Cerebellar nuclear complex (tissue), 1 donor: ENCODE measurements around the gene KIF3C.
"Not testable (repeated sequence)": the region's sequence is repeated elsewhere in the genome, so short reads cannot be mapped to it uniquely, and the experiment has no call there.

Experiments used
- DNase-seq, 2 experiments: peaks; one replicate each; lab custom pipeline; 2025; lab: John Stamatoyannopoulos, UW

KIF3C gene

DNA sequence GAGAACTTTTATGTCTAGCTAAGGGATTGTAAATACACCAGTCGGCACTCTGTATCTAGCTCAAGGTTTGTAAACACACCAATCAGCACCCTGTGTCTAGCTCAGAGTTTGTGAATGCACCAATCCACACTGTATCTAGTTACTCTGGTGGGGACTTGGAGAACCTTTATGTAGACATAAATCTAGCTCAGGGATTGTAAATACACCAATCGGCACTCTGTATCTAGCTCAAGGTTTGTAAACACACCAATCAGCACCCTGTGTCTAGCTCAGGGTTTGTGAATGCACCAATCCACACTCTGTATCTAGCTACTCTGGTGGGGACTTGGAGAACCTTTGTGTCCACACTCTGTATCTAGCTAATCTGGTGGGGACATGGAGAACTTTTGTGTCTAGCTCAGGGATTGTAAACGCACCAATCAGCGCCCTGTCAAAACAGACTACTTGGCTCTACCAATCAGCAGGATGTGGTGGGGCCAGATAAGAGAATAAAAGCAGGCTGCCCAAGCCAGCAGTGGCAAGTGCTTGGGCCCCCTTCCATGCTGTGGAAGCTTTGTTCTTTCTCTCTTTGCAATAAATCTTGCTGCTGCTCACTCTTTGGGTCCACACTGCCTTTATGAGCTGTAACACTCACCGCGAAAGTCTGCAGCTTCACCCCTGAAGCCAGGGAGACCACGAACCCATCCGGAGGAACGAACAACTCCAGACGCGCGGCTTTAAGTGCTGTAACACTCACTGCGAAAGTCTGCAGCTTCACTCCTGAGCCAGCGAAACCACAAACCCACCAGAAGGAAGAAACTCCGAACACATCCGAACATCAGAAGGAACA is 66.1 kb downstream of the KIF3C start:
- not testable (repeated sequence) for DNase-seq

DNA sequence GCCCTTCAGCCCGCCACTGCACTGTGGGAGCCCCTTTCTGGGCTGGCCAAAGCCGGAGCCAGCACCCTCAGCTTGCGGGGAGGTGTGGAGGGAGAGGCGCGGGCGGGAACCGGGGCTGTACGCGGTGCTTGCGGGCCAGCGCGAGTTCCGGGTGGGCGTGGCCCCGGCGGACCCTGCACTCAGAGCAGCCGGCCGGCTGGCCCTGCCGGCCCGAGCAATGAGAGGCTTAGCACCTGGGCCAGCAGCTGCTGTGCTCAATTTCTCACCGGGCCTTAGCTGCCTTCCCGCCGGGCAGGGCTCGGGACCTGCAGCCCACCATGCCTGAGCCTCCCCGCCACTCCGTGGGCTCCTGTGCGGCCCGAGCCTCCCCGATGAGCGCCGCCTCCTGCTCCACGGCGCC is 66.9 kb downstream of the KIF3C start:
- not testable (repeated sequence) for DNase-seq

DNA sequence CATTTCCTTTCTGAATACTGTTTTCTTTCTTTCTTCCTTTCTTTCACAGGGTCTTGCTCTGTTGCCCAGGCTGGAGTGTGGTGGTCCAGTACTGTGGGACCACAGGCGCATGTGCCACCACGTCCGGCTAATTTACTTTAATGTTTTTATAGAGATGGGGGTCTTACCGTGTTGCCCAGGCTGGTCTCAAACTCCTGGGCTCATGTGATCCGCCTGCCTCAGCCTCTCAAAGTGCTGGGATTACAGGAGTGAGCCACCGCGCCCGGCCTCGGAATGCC is 68.7 kb downstream of the KIF3C start:
- not testable (repeated sequence) for DNase-seq

DNA sequence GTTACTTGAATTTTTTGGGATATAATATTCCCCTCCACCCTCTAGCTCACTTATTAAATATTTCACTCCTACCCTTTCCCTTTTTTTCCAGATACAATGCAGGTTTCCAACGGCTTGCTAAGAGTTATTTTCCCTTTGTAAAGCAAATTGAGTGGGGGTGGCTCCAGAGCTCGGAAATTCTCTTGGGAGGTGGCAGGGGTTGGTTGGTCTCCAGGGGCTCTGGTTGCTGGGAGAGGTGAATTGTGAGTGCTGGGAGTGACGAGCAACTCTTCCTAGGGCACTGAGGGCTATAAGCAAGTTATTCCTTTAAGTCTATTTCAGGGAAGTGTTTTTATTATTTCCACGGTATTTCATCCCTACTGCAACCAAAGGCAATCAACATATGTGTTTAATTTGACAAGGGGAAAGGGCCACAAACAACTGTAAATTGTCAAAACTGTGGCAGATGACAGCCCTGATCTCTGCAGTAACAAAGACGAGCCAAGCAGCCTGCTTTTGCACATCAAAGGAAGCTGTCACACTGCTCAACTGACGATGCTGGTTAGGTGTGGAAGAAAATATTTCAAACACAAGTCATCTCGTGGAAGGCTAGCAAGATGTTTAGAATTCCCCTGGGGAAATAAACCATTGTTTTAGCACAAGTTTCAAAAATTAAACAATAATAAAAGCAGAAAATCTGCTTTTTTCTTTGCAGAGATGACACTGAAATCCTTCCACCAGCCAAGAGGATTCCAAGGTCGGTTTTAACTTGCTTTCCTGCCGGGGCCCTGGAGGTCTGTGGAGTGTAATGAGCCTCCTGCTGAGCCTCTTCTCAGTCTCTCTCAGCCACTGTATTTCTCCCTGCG is 69.2 kb downstream of the KIF3C start:
- DNase-seq = no peak

DNA sequence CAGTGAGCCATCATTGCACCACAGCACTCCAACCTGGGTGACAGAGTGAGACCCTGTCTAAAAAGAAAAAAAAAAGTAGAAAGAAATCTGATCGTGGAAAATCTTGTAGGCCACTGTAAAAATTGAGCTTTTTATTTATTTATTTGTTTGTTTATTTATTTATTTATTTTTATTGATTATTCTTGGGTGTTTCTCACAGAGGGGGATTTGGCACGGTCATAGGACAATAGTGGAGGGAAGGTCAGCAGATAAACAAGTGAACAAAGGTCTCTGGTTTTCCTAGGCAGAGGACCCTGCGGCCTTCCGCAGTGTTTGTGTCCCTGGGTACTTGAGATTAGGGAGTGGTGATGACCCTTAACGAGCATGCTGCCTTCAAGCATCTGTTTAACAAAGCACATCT is 72.7 kb downstream of the KIF3C start:
- DNase-seq = not testable (repeated sequence)

DNA sequence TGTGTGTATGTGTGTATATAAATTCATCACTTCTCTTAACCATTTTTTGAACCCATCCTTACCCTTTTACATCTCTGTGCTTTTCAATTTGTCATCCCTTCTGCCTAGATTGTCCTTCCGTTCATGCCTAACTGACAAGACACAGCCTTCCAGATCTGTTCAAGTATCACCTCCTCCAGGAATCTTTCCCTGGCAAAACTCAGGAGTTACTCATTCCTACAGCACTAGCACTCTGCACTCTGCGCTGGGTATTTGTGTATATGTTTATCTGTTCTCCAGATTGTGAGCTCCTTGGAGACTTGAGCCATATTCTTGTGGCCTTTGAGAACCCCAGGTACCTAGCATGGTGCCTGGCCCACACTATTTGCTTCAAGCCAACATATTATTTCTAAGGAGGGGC is 77.2 kb downstream of the KIF3C start:
- DNase-seq = no peak

DNA sequence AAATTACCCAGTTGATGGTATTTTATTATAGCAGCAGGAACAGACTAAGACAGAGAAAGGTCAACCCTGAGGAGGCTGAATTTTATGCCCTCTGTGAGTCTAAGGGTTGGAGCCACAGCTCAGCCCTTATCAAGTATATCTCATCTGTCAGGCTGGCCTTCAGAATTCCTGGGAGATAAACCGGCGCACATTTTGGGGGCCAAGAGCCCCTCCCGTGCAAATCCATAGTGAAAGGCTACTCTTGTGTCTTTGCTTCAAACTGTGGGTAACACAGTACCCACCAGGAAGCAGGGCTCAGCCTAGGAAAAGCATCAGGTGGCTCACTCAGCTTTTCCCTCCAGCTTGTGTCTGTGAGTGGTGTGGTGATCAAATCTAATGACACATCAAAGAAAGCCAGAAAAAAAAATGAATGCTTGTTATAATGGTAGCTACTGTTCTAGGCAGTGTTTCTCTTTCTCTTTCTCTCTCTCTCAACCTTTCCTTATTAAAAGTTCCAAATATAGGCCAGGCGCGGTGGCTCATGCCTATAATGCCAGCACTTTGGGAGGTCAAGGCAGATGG is 79.0 kb downstream of the KIF3C start:
- DNase-seq = no peak

DNA sequence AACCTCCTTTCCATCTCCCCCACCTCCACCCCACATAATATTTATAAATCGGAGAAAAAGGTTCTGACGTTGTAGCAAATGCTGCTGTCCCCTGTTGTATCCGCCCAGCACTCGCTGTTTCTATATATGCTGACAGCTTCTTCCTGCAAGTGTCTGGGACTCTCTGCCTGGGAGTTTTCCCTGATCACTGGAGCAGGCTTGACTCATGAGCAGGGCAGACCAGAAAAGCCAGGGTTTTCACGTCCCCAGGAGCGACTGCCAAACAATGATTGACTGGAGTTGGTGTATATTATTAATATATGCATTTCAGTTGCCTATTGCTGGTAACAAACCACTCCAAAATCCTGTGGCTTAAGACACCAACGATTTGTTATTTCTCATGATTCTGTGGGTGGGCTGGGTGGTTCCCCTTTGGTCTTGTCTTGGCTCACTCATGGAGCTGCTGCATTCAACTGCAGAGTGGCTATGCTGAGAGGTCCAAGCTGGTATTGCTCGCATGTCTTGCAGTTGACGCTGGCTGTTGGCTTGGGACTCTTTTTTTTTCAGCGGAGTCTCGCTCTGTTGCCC is 82.8 kb downstream of the KIF3C start:
- no peak for DNase-seq

DNA sequence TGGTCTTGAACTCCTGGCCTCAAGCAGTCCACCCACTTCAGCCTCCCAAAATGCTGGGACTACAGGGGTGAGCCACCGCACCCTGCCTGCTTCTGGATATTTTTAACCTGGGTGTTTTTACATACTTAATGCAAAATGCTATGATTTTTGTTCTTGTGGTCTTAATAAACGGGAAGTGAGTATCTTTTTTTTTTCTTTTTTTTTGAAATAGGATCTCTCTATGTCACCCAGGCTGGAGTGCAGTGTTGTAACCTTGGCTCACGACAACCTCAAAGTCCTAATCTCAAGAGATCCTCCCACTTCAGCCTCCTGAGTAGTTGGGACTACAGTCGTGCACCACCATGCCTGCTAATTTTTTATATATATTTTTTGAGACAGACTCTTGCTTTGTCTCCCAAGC is 84.8 kb downstream of the KIF3C start:
- DNase-seq = no peak

DNA sequence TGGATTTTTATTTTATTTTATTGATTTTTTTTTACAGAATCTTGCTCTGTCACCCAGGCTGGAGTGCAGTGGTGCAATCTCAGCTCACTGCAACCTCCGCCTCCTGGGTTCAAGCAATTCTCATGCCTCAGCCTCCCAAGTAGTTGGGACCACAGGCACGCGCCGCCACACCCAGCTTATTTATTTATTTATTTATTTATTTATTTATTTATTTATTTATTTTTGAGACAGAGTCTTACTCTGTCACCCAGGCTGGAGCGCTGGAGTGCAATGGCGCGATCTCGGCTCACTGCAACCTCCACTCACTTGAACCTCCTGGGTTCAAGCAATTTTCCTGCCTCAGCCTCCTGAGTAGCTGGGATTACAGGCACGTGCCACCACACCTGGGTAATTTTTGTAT is 86.0 kb downstream of the KIF3C start:
- DNase-seq = not testable (repeated sequence)

DNA sequence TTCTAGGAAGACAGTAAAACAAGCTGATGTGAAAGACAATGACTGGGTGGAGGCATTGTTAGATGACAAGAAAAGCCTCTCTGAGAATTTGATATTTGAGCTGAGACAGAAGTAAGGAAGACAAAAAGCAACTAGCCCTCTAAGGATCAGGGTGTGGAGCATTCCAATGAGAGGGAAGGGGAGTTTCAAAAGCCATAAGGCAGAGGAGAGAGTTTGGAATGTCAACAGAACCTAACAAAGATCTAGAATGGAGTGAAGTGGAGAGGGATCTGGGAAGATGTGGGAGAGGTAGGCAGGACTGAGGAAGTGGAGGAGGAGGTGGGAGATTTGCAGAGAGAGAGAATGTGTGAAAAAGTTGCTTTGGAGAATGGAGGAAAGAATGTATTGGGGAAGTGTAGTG is 86.7 kb downstream of the KIF3C start:
- DNase-seq = no peak

DNA sequence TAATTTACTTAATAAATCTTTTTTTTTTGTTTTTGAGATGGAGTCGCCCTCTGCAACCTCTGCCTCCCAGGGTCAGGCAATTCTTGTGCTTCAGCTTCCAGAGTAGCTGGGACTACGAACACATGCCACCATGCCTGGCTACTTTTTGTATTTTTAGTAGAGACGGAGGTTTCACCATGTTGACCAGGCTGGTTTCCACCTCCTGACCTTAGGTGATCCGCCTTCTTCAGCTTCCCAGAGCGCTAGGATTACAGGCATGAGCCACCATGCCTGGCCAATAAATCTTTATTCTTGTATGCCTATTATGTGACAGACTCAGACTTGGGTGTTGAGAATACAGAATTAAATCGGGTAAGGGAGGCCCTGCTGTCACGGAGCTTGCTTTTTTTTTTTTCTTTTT is 87.3 kb downstream of the KIF3C start:
- DNase-seq = no peak

DNA sequence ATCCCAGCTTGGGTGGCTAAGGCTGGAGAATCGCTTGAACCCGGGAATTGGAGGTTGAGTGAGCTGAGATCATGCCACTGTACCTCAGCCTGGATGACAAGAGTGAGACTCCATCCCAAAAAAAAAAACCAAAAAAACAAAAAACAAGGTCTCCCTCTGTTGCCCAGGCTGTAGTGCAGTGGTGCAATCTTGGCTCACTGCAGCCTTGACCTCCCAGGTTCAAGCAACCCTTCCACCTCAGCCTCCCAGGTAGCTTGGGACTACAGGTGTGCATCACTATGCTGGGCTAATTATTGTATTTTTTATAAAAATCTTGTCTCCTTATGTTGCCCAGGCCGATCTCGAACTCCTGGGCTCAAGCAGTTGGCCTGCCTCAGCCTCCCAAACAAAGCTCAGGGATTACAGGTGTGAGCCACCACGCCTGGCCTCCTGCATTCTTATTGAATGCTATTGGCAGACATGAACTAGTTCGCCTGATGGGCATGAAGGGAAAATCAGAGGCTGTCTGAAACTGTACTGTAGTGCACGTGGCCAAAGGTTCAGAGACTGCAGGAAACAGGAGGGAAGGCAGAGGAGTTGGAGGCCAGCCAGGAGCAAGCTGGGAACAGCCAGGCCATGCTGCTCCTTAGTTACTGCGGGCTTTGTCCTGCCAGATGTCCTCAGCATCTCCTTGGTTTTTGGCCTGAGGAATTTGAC is 88.0 kb downstream of the KIF3C start:
- DNase-seq = peak; percentile 16 to 77

DNA sequence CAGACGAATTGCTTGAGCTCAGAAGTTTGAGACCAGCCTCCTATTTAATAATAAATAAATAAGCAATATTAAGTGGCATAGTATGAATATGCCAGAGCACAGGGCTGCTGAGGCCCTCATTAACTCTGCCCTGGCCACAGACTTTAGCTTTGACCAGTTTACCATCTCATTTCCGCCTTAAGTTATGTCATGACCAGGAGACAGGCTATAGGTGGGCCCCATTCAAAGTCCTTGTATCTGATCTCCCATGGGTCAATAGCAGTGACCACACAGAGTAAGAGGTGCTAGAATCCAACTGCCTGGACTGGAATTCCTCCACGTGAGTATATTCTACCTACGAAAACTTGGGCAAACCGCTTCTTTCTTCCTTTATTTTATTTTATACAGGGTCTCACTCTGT is 90.6 kb downstream of the KIF3C start:
- no peak for DNase-seq

DNA sequence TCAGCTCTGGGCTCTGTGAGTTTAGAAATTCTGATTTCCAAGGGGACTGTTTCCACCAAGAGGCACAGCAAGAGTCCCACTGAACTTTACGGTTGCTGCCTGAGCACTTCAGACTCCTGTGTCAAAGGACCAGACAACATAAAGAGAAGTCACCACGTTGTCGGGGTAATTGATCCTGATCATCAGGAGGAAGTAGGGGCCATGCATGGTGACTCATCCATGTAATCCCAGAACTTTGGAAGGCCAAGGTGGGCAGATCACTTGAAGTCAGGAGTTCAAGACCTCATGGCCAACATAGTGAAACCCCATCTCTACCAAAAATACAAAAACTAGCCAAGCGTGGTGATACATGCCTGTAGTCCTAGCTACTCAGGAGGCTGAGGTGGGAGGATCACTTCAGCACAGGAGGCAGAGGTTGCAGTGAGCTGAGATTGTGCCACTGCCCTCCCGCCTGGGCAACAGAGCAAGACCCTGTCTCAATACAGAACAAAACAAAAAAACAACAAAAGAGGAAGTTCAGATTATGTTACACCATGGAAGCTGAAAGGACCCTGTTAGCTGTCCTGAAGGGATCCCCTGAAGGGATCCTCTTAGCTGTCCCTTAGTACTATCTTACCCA is 94.6 kb downstream of the KIF3C start:
- no peak for DNase-seq

DNA sequence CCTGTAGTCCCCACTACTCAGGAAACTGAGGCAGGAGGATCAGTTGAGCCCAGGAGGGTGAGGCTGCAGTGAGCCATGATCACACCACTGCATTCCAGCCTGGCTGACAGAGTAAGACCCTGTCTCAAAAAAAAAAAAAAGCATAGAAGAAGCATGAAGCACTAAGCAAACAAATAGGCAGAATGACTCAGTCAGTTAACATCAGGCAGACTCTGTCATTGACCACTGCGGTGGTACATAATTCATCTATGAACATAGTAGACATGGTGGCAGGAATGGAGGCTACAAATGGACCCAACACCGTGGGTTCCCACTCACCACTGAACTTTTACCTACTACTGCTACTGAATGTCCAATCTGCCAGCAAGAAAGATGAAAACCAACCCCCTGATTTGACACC is 96.4 kb downstream of the KIF3C start:
- no peak for DNase-seq

DNA sequence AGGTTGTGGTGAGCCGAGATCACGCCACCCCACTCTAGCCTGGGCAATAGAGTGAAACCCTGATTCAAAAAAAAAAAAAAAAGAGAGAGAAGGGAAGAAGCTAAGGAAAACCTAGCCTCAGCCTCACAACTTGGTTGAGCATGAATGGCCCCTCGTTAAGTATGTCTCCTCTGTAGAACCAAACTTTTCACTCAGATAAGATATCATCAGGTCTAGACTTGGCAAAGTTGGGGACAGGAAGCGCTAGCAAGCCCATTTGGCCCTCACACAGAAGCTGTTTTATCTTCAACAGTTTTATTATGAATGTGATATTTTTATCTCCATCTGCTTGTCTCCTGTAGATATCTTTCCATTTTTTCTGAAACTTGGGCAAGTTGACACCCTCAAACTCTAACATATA is 100.5 kb downstream of the KIF3C start:
- DNase-seq = no peak

DNA sequence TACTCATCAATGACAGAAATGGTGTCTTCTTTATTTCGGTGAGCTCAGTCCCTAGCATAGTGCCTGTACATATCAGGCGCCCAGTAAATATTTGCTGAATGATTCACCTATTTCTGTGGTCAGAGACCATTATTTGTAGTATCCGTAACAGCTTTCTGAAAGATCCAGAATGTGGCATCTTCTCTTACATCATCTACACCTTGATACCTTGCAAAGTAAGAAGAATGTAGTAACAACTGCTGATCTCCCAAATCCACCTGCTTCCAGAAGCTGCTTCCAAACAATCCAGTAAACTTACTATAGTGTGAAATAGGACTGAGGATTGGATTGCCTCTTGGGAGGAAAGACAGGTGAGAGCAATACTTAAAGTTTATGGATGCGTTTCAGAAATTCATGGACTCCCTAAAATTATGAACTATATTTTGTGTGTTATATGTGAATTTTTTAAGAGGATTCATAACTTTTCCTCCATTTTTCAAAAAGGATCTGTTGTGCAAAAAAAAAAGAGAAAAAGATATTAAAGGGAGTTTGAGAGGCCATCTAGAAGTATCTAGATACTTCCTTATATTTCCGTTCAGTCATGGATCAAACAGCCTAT is 103.1 kb downstream of the KIF3C start:
- DNase-seq = no peak

DNA sequence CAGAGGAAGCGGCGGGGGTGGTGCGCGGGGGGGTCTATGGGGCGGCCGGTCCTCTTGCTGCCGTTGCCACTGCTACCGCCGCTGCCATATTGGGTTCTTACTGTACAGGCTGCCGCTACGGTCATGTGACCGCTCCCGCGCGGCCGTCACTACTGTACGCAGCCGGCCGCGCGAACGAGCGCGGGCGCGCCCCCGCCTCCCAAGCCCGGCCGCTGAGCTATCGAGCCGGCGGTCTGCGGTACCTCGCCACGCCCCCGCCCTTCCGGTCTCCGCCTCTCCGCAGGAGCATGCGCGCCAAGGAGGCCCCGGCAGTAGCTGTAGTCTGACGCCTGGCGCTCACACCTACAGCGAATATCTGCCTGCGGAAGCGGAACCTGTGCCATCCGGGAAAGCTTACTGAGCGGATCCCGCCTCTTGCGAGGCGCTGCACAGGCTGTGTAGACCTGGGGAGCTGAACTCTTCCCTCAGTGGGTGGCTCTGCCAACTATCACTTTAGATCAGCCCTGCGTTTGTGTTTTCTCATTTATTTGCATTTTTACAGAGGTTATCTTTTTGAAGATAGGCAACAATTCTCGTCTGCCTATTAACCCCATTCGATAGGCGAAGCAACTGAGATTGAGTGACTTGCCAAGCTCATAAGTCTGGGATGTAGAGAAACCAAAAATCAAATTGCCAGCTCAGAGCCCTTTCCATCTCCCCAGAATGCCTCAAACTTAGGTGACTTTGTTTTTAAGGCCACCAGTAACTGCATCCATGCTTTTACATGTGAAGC is 103.8 kb downstream of the KIF3C start, which contains the start of gene ASXL2:
ASXL2 (minus strand) TSS at position 127 of the 772 bp plus-strand sequence. CDS start 265 bp downstream, outside the sequence.
- peak; percentile 68 to 95 for DNase-seq
